ENCODE measurements around the gene CPED1. TPM values are rescaled to one million over a fixed set of nuclear protein-coding genes. Genes with fewer than 3 reads are reported as not detected.

CPED1 gene
- total RNA-seq, 1 donor from 2014 or later = 58.6 TPM

DNA sequence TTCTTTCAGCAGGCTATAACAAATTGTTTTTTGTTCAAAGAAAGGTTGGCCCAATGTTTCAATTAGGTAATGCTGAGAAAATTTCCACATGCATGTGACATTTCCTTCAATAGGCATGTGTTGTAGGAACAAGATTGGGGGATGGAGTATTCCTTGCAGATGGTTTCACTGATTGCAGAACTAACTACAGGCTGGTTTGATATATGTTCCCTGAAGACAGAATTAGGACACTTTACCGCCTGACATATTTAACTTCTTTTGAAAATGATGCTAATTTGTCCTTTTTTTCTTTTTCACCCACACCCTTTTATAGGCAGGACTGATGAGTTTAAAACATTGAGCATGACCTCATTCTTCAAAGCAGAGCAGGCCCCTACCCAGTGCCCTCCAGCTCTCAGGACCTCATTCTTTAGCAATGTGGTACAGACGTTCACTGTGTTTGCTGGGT lies 163.3 kb downstream of the CPED1 start:
- no peak for DNase-seq (ENCODE audit: low spot score)

DNA sequence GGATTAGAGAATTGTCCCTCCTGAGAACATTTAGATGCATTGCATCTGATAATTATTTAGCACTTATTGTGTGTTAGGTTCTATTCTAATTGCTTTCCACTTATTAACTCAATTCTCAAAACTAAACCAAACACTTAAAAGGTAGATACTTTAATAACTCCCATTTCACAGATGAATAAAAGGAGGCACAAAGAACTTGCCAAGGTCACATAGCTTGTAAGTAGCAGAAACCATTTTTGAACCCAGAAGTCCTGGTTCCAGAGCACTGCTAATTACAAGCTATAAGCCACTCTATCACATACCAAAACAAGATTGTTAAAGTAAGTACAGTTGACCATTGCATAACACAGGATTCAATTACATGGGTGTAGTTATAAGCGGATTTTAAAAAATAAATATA lies 164.9 kb downstream of the CPED1 start:
- no peak for DNase-seq (ENCODE audit: low spot score)

DNA sequence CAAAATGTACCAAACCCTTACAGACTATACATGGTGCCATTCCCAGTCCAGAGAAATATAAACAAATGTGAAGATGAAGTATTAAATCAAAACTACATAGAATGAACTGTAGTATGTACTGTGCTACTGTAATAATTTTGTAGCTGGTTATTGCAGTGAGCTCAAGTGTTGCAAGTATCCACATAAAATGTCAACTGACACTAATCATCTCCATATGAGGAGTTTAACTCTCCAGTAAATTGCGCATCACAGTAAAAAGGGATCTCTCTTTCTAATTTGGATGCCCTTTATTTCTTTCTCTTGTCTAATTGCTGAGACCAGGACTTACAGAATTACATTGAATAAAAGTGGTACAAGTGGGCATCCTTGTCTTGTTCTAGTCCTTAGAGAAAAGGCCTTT lies 165.5 kb downstream of the CPED1 start:
- no peak for DNase-seq (ENCODE audit: low spot score)

DNA sequence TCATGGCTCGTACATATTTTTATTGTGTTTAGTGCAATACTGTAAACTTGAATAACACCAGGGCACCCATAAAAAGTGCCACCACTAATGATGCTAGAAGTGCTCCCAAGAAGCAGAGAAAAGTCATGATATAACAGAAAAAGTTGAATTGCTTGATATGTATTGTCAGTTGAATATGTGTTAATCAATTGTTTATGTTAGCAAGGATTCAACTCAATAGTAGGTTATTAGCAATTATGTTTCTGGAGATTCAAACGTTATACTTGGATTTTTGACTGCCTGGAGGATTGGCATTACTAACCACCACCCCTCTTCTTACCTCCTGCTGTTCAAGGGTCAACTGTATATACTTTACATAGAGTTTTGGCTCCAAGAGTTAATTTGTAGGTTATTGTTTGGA lies 168.3 kb downstream of the CPED1 start:
- no peak for DNase-seq (ENCODE audit: low spot score)

DNA sequence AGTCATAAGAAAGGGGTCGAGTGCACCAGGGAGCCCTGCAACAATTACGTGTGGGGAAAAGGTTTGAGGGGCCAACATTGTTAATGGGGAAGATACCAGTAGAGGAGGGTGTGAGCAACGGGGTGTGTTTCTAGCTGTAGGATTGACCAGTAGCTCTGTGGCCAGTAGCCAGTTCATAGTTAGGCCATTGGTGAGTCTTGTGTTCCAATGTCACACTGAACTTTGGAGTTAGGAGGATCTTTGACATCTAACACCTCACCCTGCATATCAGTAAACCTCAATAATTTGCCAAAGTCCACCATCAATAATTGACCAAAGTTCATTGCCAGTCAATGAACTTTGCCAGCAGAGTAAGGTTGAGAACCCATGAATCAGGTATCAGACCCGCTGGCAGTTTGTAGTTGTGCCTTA lies 168.8 kb downstream of the CPED1 start:
- peak; percentile 23 for DNase-seq (ENCODE audit: low spot score)

DNA sequence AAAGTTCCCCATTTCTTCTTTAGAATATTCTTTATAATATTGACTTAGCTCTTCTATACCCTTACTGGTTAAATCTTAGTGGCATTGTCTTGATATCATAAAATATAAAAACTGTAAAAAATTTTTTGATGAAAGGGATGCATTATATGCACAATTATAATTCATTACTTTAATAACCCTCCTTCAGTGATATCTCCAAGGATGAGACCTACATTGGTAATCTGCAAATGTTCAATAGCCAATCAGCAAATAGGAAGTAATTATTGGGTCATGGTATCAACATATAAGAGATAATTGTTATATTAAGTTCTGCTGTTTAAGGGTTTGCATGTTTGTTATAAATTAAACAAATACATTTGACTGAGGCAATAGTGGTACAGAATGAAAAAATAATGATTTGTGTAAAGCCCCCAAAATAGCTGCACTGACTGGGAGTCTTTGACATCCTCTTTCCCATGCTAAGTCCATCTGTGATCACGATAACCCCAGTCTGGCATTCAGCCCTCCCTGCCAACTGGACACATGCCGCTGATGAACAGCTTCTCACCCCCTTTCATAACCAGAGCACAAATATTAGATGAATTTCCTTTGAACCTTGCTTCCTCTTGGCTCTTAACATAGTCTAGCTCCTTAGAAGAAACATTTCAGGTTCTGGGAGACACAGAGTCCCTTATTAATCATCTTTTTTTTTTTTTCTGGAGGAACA lies 169.5 kb downstream of the CPED1 start:
- DNase-seq (ENCODE audit: low spot score) = no peak

DNA sequence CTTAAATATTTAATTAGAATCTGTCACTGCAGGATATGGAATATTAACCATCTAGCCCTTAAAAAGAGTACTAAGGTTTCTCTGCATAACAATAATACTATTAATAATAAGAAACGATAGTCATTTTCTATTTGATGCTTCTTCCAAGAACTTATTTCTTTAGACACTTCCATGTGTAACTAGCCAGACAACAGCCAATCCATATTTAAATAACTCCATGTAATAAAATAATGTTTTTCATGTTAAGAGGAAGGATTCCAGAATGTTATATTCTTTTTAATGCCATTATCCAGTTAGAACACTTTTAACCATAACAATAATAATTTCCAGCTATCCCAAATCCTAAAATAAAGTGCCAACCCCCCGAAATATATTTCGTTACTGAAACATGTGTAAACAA lies 170.2 kb downstream of the CPED1 start:
- DNase-seq (ENCODE audit: low spot score) = no peak

DNA sequence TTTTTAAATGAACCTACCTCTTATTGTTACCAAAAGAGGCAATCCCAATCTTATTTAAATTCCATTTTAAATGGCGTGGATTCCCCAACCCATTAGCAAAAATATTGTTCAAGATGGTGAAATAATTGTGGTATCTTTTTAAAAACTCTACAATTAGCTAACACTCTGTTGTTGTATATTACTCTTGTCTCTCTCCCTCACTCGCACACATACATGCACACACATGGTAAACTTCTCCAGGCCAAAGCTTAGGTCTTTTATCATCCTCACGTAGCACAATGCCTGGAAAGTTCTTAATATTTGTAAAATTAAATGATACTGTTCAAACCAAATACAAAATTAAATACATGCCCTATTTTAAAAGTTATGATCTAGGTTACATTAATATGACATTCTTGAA lies 171.0 kb downstream of the CPED1 start:
- no peak for DNase-seq (ENCODE audit: low spot score)

DNA sequence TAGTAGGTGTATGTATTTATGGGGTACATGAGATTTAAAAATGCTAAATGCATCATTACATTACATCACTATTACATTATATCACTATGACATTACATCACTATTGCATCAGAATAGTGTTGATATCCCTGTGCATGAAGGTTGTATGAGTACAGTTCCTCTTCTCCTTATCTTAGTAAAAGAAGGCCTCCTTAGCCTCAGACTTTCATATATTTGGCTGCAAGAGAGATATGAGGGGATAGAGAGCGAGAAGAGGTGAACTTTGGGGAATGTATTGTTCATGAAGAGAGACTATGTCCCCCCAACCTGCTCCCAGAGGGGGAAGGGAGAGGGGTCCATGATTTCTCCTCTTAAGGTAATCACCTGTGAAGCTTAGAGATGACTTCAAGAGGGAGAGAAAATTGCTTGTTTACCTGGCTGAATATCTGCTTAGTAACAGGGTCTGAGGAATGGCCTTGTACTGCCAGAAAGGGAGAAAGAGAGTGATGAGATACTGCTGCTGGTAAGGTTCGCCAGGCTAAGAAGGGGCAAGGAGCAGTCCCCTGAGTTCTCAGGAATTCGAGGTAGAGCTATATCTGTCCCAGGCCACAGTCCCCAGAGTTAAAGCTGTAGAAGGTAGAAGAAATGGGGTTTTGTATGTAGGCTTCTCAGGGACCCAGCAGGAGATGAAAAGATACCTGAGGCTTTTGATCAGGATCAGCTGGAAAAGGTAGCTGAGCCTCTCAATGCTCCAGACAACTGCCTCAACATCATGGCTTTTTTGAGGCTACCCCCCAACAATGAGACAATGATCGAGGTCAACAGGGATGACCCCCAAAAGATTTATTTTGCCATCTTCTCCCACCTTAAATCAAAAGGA lies 171.9 kb downstream of the CPED1 start:
- DNase-seq (ENCODE audit: low spot score) = no peak

DNA sequence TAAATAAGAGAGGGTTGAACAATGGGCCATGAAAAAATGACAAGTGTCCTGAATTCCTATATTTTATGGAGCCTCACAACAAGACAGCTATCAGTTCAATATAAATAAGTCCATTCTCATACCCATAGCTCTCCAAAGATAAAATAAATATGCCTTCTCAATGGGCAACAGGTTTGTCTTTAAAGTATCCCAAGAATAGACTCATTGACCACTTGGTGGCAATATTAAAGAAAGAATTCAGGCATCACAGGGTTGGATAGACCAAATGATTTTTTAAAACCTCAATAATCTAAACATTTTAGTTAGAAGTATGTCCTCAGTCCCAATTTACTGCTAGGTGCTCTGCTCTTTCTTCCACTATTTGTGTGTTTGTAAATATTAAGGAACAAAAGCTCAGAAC lies 175.2 kb downstream of the CPED1 start:
- no peak for DNase-seq (ENCODE audit: low spot score)

DNA sequence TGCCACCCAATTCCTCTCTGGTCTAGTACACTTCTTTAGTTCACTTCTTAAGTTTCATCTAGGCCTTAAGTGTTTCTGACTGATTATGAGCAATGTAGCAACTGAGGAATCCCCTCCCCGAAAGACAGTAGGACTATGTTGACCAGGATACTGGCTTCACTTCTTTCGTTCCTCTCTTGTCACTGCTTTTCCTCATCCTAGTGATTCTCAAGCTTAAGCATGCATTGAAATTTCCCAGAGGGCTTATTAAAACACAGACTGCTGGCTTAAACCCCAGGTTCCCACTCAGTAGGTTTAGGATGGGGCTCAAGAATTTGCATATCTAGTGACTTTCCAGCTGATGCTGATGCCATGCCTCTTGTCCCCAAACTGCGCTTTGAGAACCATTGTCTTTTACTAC lies 175.7 kb downstream of the CPED1 start:
- no peak for DNase-seq (ENCODE audit: low spot score)

DNA sequence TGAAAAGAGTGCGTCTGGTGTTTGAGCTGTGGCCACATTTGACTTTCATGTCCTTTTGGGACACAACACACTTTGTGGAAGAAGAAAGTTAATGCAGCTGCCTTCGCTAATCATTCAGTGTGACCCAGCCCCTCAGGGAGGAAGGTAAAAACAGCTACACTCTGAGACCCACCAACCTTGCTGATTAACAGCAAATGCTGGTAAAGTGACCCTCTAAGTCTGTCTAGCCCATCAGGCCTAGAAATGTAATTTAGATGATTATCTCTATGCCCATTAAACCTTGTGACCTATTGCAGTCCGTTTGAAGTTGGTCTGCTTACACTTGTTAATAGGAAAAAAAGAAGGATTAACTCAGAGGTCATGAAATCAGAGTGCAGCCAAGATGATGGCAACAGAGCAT lies 178.4 kb downstream of the CPED1 start:
- no peak for DNase-seq (ENCODE audit: low spot score)

DNA sequence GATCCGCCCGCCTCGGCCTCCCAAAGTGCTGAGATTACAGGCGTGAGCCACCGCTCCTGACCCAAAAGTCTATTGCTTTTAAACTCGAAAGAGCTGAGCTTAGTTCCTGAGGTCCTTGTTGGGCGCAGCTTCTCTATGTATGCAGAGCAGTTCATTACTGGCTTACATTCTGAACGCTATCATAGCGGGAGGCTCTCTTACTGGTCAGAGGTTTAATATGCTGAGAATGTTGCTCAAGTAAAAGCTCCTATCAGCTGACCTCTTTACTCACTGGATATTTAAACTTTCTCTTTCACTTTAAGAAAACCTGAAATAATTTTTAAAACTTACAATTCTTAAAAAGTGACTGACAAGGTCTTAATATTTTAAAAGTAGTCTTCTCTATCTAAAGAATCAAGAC lies 179.5 kb downstream of the CPED1 start:
- no peak for DNase-seq (ENCODE audit: low spot score)

DNA sequence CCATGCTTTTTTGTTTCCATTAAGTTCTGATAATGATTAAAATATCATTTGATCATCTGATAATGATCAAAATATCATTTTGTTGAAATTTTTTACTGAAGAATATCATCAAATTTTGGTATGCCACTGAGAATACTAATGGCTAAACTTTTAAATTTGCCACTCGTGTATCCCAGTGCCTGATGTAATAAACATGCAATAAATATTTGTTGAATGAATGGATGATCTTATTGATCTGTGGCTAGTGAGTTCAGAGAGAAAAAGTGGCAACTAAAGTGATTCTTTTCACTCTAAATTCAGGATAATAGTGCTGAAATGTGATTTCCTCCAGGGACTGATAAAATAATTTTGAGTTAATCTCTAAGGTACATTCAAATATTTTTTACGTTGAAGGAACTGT lies 181.0 kb downstream of the CPED1 start:
- no peak for DNase-seq (ENCODE audit: low spot score)

DNA sequence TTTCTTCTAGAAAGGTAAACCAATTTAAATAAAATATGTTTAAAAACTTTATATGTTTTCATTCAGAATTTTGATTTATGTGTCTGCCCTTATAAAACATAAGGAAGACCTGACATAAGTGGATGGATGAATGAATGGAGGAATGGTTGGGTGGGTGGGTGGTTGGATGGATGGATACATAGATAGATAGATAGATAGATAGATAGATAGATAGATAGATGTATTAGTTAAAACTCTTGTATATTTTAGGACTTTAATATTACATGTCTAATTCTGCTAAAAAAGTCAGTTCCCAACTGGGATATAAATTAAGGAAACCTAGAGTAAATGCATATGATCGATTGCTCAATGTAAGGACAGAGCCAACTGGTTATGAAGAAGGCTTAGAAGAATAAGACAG lies 184.0 kb downstream of the CPED1 start:
- no peak for DNase-seq (ENCODE audit: low spot score)

DNA sequence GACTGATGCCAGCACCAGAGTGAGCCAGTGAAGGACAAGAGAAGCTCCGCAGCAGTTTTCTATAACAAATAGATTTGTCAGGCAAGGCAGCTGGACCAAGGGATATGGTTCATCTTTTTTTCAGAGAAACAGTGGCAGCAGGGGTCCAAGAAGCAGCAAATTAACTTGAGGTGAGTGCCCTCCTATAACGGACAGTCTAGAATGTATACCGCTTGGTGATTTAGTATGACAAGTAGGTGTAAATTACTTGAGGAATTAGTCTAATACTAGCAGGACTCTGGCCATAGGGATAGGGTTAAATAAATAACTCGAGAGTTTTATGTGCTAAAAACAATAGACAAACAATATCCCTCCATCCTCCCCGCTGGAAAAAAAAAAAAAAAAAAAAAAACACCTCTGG lies 187.3 kb downstream of the CPED1 start:
- DNase-seq (ENCODE audit: low spot score) = no peak

DNA sequence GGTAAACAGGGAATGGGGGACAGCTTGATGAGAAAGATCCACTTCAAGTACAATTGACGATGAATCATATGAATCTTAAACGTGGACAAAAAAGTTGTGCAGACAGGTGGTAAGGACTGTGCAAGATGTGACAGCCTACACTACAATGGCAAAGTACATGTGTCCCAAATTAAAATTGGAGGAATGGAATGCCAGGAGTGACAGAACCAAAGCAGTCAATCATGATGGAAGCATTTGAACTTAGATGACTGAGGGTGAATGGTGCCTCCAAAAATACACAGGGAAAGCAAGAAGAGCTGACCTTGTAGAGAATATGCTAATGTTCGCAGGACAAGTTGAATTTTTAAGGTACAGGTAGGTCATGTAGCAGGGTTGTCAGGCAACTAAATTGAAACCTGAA lies 189.9 kb downstream of the CPED1 start:
- no peak for DNase-seq (ENCODE audit: low spot score)

DNA sequence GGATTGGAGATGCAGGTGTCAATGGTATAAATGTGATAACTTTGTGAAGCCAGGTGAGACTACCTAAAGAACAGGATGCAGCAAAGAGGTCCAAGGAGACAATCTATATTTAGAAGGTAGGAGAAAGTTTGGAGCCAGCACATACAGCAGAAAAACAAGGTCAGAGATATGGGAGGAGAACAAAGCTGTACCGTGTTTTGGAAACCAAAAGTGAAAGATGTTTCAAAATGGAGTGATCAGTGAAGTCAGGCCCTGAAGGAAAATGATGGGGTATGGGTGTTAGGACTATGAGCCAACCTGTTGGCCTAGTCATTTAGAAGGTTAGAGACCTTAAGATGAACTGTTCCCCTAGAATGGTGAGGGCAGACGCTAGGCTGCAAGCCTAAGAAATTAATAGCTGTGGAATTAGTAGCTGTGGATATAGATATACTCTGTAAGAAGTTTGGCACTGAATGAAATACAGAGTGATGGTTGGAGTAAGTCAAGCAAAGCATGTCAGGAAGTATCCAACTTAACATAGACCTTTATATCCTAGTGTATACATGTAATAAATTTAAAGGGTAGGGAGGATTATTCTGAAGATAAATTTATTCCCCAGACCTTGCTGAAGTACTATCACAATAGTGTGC lies 190.5 kb downstream of the CPED1 start:
- DNase-seq (ENCODE audit: low spot score) = no peak

DNA sequence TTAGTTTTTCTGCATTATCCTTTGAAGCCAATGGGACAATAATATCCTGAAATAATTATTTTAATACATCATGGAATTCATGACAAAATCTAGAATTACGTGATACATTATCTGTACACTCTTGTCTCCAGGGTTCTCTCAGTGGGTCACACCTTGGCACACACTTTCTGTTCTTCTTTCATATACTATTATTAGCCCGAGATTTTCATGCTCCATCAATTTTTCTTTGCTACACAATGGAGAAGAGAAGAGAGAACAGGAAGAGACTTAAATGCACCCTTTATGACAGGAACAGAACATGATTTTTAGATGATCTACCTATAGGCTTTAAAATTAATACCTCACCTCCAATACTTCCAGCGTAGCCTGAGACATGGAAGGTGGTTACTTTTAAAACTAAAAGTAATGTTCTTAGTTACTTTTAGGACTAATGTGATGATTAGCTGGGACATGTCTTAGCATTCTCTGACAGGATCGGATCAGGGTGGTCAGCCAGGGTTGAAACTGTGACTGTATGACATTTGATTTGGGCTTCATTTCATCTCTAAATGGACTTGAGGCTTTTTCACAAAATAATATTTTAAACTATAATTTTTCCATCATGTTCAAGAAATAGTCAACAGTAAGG lies 192.0 kb downstream of the CPED1 start:
- DNase-seq (ENCODE audit: low spot score) = no peak

DNA sequence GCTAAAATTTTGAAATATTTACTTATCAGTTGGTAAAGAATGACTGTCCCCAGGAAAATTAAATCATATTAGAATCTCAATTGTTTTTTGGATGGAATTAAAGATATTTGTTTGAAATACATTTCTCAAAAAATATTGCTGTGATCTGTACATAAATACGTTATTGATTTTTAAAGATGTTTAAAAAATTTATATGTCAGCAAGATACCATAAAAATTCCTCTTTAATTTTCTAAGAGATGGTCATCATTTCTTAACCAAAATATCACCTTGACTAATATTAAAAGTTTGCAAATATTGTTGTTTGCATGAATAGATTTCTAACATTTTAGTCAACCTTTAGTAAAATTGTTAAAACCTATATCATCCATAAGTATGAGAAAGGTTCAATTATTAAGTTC lies 192.8 kb downstream of the CPED1 start:
- DNase-seq (ENCODE audit: low spot score) = no peak

DNA sequence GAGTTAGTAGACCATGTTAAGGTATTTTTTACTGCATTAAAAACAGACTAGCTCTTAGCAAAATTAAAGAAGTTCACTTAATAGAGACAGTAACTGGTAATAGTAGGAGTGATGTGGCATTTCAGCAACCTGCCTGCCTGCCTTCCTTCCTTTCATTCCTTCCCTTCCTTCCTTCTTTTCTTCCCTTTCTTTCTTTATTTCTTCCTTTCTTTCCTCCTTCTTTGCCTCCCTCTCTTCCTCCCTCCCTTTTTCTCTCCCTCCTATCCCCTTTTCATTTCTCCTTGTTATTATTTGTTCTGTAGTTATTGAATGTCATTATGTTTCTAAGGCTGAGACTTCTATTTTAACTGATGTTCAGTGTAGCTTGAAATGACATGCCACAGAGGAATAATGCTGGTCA lies 193.8 kb downstream of the CPED1 start:
- no peak for DNase-seq (ENCODE audit: low spot score)

DNA sequence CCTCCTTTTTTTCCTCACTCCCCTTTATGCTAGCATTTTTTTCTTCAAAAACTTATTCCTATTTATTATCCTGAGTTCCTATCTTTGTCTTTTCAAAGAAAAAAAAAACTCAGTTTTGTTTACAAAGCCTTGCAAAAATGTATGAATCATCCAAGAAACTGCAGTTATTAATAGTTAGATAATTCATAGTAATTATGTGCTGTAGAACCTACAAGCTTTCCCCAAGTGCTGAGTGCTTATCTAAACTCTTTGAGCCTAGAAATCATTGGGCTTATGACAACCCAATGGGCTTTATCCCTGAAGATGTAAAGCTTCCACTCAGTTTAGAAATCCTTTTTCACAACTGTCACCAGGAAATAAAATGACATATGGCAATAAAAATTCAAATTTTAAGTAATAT lies 194.4 kb downstream of the CPED1 start:
- no peak for DNase-seq (ENCODE audit: low spot score)

Data from mucosa of gallbladder (tissue), 1 donor.